HG02943 (cell line): ENCODE results near the gene EGFR.

Experiments used
- ATAC-seq: cut with Tn5 transposase; IDR thresholded peaks from one replicate; pipeline ENCODE4 v1.9.1; 2021; ENCODE audit warnings: mild to moderate bottlenecking, low read depth, moderate library complexity; ENCODE audit not compliant: unreplicated experiment

EGFR gene

DNA sequence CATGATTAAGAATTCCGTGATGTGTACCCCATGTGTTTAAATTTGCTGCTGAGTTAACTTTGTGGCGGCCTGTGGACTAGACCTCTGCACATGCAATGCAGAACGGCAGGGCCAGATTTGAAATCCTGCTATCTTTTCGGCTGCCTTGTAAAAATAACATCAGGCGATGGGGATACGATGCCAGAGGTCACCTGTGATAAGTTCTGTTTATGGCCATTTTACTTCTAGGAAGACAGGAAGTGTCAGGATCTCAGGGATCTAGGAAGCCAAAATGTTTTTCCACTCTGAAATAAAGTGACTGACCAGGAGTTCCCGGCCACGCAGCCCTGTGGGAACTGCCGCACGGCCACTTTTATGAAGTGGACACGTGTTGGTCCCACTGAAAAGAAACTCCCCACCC lies 77.5 kb downstream of the EGFR start:
- ATAC-seq = no peak

DNA sequence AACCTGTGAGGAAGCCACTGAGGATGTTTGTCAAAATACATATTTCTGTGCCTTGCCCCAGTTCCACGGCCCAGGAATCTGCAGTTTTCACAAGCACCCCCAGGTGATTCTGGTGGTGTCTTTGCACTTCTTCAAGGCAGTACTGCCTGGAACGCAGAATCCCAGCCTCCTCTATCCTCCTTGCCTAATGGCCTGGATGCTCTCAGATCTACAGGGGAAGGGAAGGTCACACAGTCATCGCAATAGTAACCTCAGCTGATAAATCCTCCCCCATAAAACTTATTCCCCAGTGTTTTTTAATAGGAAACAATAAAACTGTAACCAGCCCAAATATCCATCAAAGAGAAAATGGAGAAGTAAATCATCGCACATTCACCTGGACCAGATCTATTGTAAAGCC lies 78.3 kb downstream of the EGFR start:
- ATAC-seq = no peak

DNA sequence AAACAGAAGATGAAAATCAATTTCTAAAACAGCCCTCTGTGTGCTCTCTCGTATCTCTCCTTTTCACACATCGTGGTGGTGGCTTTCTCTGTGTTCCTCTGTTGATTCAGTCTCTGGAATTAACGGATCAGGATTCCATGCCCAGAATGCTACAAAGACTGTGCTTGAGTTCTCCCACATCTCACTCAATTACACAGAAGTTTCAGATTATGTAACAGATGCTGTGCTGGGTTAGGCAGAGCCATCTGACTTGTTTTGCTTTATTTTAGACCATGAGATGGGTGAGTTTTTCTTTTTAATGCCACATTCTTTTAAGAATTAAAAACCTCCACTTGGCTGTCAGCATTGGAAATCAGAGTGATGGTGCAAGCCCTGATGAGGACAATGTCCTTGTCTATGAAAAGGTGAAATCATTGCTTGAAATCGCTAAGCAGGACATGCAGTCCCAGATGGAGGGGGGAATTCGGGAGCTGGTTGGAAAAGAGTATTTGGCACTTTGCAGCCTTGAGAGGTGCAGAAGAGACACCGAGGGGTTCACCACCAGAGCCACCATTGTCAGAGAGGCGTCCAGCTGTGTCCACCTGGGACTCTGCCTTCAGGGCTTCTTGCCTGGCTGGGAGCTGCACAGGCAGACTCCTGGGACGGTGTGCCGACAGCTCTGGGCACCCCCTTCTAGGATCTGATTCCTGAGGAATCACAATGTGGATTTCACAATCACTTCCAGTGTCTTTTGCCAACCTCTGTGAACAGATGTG lies 80.4 kb downstream of the EGFR start:
- ATAC-seq = no peak

DNA sequence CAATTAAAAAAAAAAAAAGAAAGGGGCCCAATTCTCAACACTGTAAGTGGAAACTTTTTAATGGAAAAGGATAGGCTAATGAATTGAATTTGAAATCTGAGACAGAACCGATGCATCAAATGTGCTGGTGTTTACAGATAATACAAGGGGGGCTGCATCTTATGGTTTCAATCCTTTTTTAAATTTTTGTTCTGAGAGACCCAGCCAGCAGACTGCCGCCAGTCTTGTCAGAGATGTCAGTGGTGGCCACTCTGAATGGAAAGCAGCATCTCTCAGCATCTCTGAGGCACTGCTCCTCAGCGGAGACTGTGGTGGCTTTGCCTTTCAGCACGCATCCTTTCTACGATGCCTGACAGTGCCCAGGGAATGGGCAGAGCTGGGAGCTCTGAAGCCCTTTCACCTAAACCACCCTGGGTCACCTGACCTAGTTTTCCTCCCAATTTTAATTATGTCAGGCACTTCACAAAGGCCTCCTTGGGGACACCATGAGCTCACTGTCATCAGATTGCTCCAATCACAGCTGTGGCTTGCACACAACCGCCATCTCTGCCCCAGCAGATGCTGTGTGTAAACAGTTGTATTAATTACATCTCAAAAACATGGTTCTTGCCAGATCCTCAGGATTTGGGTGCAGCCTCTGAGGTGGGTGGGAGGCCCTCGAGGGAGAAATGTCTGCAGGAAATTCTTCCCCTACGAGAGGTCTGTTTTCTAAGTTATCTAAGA lies 81.2 kb downstream of the EGFR start:
- no peak for ATAC-seq

DNA sequence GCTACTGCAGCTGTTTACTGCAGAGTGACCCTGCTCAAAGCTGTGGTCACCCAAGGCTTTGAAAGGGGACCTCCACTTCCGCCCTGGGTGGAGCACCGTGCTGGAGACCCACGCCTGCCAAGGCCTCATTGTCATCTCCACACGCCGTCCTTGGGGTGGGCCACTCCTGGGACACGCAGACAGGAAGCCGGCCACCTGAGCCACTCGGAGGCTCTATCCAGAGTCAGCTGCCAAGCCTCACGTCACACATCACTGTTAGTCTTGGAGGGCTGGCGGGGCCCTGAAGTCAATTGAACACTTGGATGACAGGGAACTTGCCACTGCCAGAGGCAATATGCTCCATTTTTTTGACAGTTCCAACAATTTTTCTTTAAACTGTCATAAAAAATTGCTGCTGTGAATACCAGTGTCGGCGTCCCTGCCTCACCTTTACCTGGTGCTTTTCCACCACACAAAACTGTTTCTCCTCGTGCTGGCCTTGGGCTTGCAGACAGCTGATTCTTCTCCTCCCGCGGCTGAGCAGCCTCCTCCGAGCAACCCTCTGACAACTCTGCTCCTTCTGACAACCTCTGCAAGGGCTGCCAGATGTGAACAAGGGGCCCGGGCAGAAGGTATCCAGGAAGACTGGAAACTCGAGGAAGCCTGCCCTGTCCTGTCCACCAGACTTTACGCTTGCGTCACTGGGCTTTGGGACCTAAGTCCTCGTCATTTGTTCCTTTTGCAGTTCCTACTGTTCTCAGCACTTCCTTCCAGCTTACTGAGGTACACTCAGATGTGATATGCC lies 81.9 kb downstream of the EGFR start:
- no peak for ATAC-seq

DNA sequence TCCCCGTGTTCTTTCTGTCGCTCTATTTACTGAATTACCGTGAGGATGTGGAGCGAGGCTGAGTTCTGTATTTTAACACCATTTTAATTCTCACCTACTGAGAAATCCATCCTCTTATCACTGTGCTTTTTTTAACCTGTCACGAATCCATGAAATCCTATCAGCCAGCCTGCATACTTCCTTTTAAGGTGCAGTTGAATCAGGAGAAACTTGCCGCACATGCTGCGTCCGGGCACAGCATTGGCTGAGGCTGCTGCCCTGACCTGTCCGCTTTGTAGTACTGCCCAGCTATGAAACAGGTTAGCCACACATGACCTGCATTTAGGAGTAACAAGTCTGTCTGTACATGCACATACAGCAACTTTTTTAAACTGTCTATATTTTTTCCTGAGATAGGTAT lies 82.5 kb downstream of the EGFR start:
- ATAC-seq = no peak

DNA sequence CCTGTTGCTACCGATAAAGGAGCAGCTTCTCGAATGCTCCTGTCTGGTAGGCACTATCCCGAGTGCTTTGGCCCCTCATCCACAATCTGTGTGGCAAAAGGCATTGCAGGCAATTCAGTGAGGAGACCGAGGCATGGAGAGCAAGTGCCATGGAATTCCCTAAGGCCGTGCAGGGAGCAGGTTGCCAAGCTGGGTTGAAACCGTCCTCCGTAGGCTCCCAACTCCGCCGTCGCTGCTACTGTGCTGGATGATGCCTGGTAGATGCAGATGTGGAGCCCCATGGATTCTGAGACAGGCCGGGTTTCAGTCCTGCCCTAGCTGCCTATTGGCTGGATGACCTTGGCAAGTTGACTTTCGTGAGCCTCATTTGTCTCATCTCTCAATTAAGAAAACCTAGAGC lies 85.3 kb downstream of the EGFR start:
- no peak for ATAC-seq

DNA sequence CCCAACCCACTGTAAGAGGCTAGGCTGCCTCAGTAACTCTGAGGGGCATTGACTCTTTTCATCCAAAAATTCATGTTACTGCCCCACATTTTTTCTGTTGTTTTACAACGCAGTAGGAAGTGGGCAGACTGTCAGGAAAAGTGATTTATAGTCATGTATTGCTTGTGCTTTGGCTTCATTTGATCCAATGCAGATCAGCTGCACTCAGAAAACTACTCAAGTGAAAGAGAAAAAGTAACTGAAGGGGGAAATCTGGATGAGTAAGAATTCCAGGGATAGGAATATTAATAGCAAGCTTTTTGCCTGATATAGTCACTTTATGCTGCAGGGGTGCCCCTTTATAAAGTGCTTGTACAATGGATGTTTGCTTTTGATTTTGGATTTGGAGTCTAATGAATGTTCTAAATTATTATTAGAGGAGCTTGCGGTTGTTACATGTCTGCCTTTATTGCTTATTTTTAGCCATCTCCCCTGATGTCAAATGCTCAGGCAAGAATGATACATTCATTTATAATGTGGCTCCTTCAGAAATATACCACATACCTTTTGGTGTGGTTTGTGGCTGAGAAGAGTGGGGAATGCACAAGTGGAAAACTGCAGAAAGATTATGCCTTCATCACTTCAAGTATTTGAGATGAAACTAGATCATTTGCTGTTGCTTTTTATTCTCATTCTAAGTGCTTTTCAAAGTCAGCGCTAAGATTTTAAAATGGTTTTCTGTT lies 86.1 kb downstream of the EGFR start:
- ATAC-seq = no peak

DNA sequence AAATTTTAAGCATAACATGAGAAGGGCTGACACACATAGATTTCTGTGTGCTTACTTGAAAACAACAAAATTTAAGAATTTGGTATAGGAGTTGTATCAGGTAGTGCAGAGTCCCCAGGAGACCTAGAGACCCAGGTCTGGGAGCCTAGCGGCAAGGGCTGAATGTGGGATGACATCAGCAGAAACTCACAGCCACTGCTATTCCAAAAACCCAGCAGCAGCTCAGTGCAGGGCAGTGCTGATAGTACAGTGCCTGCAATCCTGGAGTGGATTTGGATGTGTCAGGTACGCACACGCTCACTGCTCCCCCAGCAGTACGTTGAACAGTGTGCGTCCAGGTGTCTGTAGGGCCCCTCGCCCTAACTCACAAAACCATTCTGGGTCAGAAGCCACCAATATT lies 87.1 kb downstream of the EGFR start:
- no peak for ATAC-seq

DNA sequence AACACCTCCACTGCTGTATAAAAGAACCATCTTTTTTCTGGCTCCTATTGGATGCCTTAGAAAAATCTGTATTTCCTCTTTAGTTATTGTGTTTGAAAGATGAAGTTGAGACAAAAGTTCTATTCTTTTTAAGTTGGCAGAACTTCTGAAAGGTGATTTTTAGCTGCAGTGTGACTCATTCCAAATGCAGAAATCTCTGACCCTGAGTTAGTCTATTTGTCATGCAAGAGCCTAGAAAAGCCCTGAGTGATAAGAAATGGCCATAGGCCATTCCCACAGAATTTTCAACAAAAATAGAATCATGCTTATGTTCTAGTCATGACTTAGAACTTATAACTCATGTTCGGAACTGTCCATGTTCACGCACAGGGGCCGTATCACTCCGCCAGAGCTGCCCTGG lies 89.1 kb downstream of the EGFR start:
- ATAC-seq = no peak

DNA sequence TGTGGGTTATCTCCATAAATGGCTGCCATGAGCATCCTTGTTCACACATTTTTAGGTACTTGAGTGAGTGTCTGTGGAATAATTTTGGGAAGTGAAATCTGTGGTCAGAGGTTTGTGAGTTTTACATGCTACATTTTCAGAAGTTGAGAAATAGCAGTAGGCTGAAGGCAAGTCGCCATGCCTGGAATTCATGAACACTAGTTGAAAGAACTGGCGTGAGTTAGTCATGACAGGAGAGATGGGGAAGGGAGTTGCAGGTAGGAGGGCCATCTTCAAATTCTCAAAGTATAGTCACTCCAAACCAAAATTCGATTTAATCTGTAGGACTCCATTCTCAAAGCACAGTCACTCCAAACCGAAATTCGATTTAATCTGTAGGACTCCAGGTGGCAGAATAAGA lies 89.6 kb downstream of the EGFR start:
- ATAC-seq = no peak

DNA sequence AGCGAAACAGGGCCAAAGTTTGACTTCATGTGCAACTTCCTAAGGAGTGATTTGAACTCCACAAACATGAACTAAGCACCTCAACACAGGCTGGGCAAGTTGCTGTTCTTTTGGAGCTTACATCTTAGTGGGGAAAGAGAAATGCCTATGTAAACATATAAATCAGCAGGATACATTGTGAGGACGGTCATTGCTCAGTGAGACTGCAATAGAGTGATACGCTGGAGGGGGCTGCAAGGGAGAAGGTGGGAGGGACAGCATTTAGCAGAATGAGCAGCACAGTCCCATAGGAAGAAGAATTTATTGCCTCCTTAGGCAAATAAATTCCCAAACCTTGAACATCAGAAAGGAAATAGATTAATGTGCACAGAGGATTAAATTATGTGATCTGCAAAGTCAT lies 90.0 kb downstream of the EGFR start:
- ATAC-seq = no peak

DNA sequence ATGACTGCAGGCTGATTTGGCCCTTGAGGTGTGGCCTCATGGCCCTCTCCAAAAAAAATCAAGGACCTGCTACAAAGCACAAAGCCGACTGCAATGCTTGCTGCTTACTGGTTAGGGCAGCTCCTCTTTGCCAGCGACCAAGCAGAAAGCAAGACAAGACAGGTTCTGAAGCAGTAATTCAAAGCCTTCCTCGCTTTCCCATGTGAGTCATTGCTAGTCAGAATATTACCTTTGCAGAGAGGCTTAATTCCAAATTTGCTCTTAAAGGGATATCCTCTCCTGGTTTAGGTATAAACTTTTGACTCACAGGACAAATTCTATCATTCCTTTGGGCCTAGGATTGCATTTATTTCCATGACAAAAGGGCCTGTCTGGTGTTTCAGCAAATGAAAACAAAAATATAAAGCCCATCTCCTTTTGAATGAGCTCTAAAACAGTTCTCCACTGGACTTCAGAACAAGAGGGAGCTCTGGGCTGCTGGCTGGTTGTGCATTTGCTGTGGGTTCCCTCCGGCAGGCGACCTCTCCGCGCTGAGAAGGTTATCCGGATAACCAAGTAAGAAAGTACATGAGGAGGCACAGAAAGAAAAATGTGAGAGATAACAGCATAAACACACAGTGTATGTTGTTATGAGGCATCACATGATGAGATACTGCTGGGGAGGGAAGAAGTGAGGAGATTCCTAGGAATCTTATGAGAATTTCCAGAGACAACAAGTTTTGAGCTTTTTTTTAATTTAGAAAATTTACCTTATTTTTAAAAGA lies 90.8 kb downstream of the EGFR start:
- no peak for ATAC-seq

DNA sequence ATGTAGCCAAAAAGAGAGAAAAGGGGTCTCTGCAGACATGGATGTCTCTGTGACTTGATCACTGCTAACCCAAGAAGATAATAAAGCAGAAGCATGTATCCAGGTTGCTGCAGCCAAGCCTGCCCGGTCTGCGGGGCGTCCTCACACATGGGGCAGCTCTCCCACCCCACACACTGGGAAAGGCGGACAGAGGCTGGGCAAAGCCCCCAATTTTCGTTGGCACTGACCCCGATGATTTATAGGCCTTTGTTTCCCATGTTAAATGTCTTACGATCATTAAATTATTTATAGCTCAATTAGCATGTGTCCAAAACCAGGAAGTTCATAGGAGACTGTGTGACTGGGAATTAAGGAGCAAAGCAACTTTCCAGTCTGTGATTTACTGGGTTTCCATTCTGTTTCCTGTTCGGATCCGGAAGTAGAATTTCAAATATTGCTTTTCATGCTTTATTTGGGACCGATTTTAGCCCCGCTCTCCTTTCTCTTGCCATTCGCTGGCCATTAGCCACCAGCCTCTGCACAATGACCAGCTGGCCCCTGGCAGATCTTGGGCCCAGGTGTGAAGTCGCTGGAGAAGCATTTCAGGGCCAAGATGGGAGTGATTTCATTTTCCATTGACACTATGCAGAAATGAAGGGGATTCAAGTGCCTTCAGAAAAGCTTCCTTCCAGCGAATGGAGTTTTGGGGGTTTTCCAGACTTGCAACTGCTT lies 91.6 kb downstream of the EGFR start:
- no peak for ATAC-seq

DNA sequence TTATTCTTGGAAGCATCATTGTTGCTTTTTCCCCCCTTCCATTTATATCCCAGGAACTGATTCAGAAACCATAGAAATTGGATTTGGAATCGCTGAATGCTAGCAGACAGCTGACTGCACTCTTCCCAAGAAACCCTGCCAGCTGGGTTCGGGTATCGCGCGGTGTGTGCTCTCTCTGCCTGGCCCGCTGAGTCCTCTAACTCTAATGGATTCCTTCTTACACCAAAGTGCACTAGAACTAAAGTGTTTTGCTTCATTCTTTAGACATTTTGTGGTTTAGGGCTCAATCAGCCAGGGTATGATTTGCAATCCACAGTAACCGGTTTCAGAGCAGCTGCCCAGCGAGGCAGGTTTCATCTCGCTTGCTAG lies 92.2 kb downstream of the EGFR start:
- no peak for ATAC-seq

DNA sequence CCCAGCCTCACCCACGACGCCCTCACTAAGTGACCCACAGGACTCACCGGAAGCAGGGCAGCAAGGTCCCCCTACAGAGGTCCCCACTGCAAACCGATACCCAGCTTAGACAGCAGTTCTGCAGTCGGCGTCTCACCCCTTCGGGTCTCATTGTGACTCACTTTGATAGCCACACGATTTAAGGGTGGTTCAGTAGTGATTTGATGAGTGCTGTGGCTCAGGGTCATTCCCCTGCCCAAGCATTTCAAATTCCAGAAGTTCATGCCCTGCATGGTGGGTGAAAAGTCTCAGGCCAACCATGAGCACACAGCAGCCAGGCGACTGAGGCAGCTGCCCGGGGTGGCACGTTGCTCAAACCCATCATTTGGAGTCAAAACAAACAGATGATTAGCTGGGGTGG lies 93.2 kb downstream of the EGFR start:
- no peak for ATAC-seq

DNA sequence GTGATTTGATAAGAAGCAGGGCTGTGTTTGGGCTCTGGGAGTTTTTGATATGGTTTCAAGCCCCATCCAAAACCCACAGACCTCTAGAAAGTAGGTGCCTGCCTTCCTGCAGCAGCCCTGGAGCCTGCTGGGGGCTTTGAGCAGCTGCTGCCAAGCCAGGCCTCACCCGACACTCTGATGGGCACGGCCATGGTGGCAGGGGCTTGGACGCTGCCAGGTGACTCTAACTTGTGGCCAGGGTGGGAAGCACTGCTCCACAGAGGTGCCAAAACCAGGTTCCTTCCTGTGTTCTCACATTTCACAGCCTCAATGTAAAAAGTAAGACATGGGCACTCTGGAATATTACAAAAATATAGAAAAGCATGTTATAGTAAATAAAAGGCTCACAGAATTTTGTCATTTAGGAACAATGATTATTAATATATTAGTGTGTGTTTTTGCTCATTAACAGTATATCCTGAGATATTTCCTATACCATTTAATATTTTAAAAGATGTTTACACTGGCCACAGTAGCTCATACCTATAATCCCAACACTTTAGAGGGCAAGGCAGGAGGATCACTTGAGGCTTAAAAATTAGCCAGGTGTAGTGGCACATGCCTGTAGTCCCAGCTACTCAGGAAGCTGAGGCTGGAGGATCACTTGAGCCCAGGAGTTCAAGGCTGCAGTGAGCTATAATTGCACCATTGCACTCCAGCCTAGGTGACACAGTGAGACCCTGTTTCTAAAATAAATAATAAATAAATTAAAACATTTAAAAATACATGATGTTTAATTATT lies 95.1 kb downstream of the EGFR start:
- ATAC-seq = no peak

DNA sequence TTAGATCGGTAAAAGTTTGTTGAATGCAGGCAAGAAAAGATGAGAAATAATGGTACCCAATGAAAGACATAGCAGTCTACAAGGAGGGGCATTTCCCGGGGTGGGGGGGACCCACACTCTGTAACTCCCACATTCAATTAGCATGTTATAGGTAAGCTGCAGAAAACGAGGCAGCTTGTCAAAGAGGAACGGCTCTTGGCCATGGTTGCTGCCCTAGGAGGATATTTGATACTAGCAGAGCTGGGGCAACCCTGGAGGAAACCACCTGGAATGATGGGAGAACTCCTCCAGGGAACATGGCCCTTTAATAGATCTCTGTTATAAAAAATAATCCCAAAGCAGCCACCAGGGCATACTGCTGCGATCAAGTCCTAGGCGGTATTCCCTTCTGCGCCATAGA lies 98.5 kb downstream of the EGFR start:
- no peak for ATAC-seq

DNA sequence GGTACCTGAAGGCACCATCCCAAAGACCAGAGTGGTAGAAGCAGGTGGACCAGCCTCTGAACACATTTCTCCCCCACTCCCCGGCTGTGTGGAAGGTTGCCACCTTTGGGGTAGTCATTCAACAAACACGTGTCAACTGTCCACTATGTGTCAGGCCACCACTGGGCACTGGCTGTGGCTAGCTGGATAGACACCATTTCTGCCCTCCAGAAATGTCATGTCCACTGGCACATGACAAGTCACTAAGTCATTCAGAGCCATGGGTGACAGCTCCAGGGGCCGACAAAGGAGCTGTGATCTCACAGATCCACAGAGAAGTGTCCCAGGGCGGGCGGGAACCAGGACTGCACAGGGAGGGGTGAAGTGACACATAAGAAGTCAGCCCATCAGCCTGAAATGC lies 99.6 kb downstream of the EGFR start:
- ATAC-seq = no peak
